Testis (tissue), 3 donors: ENCODE measurements around the gene ULBP3. TPM values are rescaled to one million over a fixed set of nuclear protein-coding genes. Genes with fewer than 3 reads are reported as not detected.

ENCODE experiments used
- DNase-seq: peaks from one replicate; pipeline ENCODE4 v3.0.0-alpha.2; 2019
- H3K27ac ChIP-seq, 2 donors: fragments of 200-600 bp; sonication (generic); one replicate each; pipeline ENCODE4 v1.5.1; 2019
- H3K27me3 ChIP-seq: fragments of 200-600 bp; sonication (generic); one replicate; pipeline ENCODE4 v1.5.1; 2019
- H3K36me3 ChIP-seq: fragments of 200-600 bp; sonication (generic); one replicate; pipeline ENCODE4 v1.5.1; 2017; ENCODE audit warnings: low read depth; ENCODE audit errors: missing control alignments
- H3K4me1 ChIP-seq: fragments of 200-600 bp; sonication (generic); one replicate; pipeline ENCODE4 v1.5.1; 2019
- H3K4me3 ChIP-seq, 2 donors: fragments of 200-600 bp; sonication (generic); one replicate each; pipeline ENCODE4 v1.5.1; 2017 to 2019
- H3K9me3 ChIP-seq: fragments of 200-600 bp; sonication (generic); one replicate; pipeline ENCODE4 v1.5.1; 2017
- CTCF ChIP-seq, 3 experiments: fragments of 450-650 bp in 2 of 3; fragments of 200-600 bp in 1 of 3; sonication (generic) in 1 of 3; IDR thresholded peaks; one replicate each; pipeline ENCODE4 v1.5.1; 2016 to 2019; ENCODE audit warnings: antibody characterized with exemption in 3 of 3, mild to moderate bottlenecking in 2 of 3, moderate library complexity in 1 of 3
- POLR2A ChIP-seq: fragments of 450-650 bp; IDR thresholded peaks from one replicate; pipeline ENCODE4 v1.6.1; 2017; ENCODE audit warnings: antibody characterized with exemption, mild to moderate bottlenecking, moderate library complexity
- WGBS, 2 donors: methylation state at CpG; one replicate each; pipeline ENCODE4 v1.1.5; 2018; 5-methylcytosine and 5-hydroxymethylcytosine counted together
- intact Hi-C: fragments of 100-400 bp; cut with DNase I; formaldehyde crosslinking; loops from one replicate; pipeline ENCODE4 v1.15.1; 2023; ENCODE audit warnings: low total_unique reads
- polyA plus RNA-seq: library from polyadenylated mRNA; stranded (reverse); fragments of 350-450 nt; fragmentation: Illumina TruSeq; extraction: RNeasy Lipid Tissue Mini Kit (QIAGEN cat#74804); gene quantifications from one replicate; pipeline ENCODE4 v1.2.3, GENCODE V29; 2014; ENCODE audit warnings: low read depth, low replicate concordance; ENCODE audit not compliant: insufficient read depth
- total RNA-seq, 2 donors: library from RNA; depleted of rRNA; stranded (reverse); fragments of >200 nt; gene quantifications; one replicate each; pipeline ENCODE4 v1.2.3, GENCODE V29; 2016

Gene ULBP3
- total and polyA plus RNA-seq, 3 donors from 2014 or later: 10.3 to 48.3 (median 33.5) TPM

- TF ChIP-seq POLR2A (no peak), CTCF (IDR thresholded peaks at IDR 0.05) (no peak)
- H3K9me3 ChIP-seq: no peaks in the 10 kb centered on the region
- H3K36me3 ChIP-seq: no peaks in the 10 kb centered on the region
- H3K4me3 ChIP-seq: no peak overlapping the region
- peaks cover 9% of the 10 kb centered on the region for H3K4me1 ChIP-seq
- H3K27me3 ChIP-seq: no peaks in the 10 kb centered on the region
- WGBS, 2 donors: 84 to 89% methylated on average over 8 of the region's 8 CpGs
- no peak overlapping the region for H3K27ac ChIP-seq
- DNase-seq: no peak
- intact Hi-C loops: no loop called here
These were observed 40.1 kb downstream of the ULBP3 start for GRCh38 chr6:150028799-150029198.

- no peak for DNase-seq
- Histone ChIP-seq H3K4me3 (no peak overlapping the region), H3K9me3 (no peaks in the 10 kb centered on the region), H3K27me3 (no peaks in the 10 kb centered on the region), H3K27ac (no peak overlapping the region), H3K4me1 (peaks cover 9% of the 10 kb centered on the region), H3K36me3 (no peaks in the 10 kb centered on the region)
- TF ChIP-seq CTCF (IDR thresholded peaks at IDR 0.05): no peak
- TF ChIP-seq POLR2A: no peak
- intact Hi-C loops: no loop called here
- WGBS, 2 donors: 81 to 91% methylated on average over 6 of the region's 6 CpGs
These were observed 40.9 kb downstream of the ULBP3 start for GRCh38 chr6:150027806-150028565.

- no peak for TF ChIP-seq POLR2A
- no peak for TF ChIP-seq CTCF (IDR thresholded peaks at IDR 0.05)
These were observed 41.7 kb downstream of the ULBP3 start for GRCh38 chr6:150026976-150027805.

GRCh38 chr6:150025201-150025917 is 43.6 kb downstream of the ULBP3 start, which contains the start of gene RAET1L:
Gene RAET1L (minus strand): TSS chr6:150025532. CDS start chr6:150025471, 61 bp downstream.
- Histone ChIP-seq H3K4me1 (peaks cover 9% of the 10 kb centered on the region), H3K27ac (no peak within 1 kb of the TSS), H3K36me3 (no peaks in the 10 kb centered on the region), H3K4me3 (peak within 1 kb of the TSS in 1 of 2 donors; percentile 2), H3K9me3 (no peaks in the 10 kb centered on the region), H3K27me3 (no peaks in the 10 kb centered on the region)
- intact Hi-C loops: no loop called here
- no peak for DNase-seq
- 2 to 10% methylated on average over 36 of the region's 36 CpGs for WGBS, 2 donors
- TF ChIP-seq CTCF (IDR thresholded peaks at IDR 0.05) (no peak), POLR2A (no peak)

More at GRCh38 chr6:150026976-150027805, 41.7 kb downstream of the ULBP3 start:
- H3K9me3 ChIP-seq: no peaks in the 10 kb centered on the region
- 84 to 92% methylated on average over 6 to 9 of the region's 9 CpGs for WGBS, 2 donors
- no peak overlapping the region for H3K4me3 ChIP-seq
- H3K27me3 ChIP-seq: no peaks in the 10 kb centered on the region
- H3K4me1 ChIP-seq: peaks cover 9% of the 10 kb centered on the region
- no peak overlapping the region for H3K27ac ChIP-seq
- intact Hi-C loops: no loop called here
- DNase-seq: no peak
- no peaks in the 10 kb centered on the region for H3K36me3 ChIP-seq
